Fibroblast of the conjunctiva (primary cell): Measurements from ENCODE around the gene MAP2K1.
A peak's percentile ranks its signal among the peaks of the same experiment; 100 is the strongest.

Experiments
- DNase-seq: peaks from one replicate; pipeline ENCODE4 v3.0.0-alpha.2; 2010; ENCODE audit warnings: low read depth

Gene MAP2K1

GRCh38 chr15:66504563-66505429 lies 118.1 kb downstream of the MAP2K1 start, which contains the start of the genes RPL4 and ZWILCH:
Gene RPL4, minus strand, starts transcription at chr15:66504855. Its CDS starts 65 bp downstream, at chr15:66504790.
Gene ZWILCH, plus strand, starts transcription at chr15:66505326. Its CDS starts 13 bp downstream, at chr15:66505339.
- peak; percentile 78 for DNase-seq

GRCh38 chr15:66505430-66505811 lies 118.7 kb downstream of the MAP2K1 start:
- DNase-seq: no peak

DNA sequence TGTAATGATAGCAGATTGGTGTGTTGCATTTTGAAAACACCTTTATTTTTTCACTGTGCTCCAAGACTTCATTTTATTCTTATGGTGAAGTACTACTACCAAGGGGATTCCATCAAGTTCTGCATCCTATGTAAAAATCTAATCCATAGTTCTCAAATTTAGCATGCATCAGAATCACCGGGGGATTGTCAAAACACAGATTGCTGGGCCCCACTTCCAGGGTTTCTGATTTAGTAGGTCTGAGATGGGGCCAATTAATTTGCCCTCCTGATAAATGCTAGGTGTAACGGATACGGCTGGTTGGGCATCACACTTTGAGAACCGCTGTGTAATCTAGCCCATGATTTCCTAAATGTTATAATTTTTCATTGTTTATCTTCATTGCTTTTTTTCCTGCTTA lies 119.1 kb downstream of the MAP2K1 start:
- no peak for DNase-seq

- no peak for DNase-seq
These were observed 121.7 kb downstream of the MAP2K1 start for GRCh38 chr15:66508293-66508883.

- DNase-seq: no peak
These were observed 127.9 kb downstream of the MAP2K1 start for GRCh38 chr15:66514586-66514985.

- DNase-seq: no peak
These were observed 129.2 kb downstream of the MAP2K1 start for GRCh38 chr15:66515901-66516322.

DNA sequence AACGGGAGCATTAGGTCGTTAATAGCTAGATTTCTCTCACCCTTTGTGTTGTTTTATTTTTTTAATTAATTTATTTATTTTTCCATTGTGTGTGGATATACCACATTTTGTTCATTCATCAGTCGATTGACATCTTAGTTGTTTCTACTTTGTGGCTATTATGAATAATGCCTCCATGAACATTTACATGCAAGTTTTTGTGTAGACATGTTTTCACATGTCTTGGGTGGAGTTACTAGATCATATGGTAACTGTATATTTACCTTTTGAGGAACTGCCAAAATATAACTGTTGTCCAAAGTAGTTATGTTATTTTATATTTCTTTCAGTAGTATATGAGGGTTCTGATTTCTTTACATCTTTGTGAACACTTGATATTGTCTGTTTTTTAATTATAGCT lies 137.2 kb downstream of the MAP2K1 start:
- DNase-seq: no peak

- DNase-seq: no peak
These were observed 138.1 kb downstream of the MAP2K1 start for GRCh38 chr15:66524838-66525237.

- DNase-seq: no peak
These were observed 148.3 kb downstream of the MAP2K1 start for GRCh38 chr15:66535056-66535455.
